LNCaP clone FGC (cell line): ENCODE data around the gene PHLDB2.

Source experiments
- DNase-seq: peaks from one replicate; pipeline ENCODE4 v3.0.0-alpha.2; 2011; ENCODE audit warnings: low read depth
- H3K4me3 ChIP-seq: 2 replicates; pipeline ENCODE4 v1.5.1; 2011; ENCODE audit warnings: mild to moderate bottlenecking, low read depth, low read length, control low read depth
- CTCF ChIP-seq: IDR thresholded peaks from 2 replicates; pipeline ENCODE4 v1.5.1; 2012; ENCODE audit warnings: mild to moderate bottlenecking; ENCODE audit not compliant: control insufficient read depth, insufficient read depth; ENCODE audit errors: extremely low read depth

The PHLDB2 gene

GRCh38 chr3:111924283-111924682 is 65.2 kb downstream of the PHLDB2 start:
- peak; percentile 98 for DNase-seq
- no peak overlapping the region for H3K4me3 ChIP-seq
- TF ChIP-seq CTCF = no peak

GRCh38 chr3:111926266-111926676 is 67.2 kb downstream of the PHLDB2 start:
- no peak for DNase-seq
- no peak for TF ChIP-seq CTCF
- no peak overlapping the region for H3K4me3 ChIP-seq

- H3K4me3 ChIP-seq = no peak overlapping the region
- TF ChIP-seq CTCF = no peak
- no peak for DNase-seq
Observed at GRCh38 chr3:111928613-111929012, 69.5 kb downstream of the PHLDB2 start.

GRCh38 chr3:111929484-111929883 is 70.4 kb downstream of the PHLDB2 start:
- DNase-seq = no peak
- no peak overlapping the region for H3K4me3 ChIP-seq
- no peak for TF ChIP-seq CTCF

GRCh38 chr3:111932946-111933345 is 73.9 kb downstream of the PHLDB2 start:
- H3K4me3 ChIP-seq = no peak overlapping the region
- no peak for TF ChIP-seq CTCF
- no peak for DNase-seq

GRCh38 chr3:111936191-111936841 is 77.3 kb downstream of the PHLDB2 start:
- peak; percentile 35 for DNase-seq
- no peak for TF ChIP-seq CTCF
- H3K4me3 ChIP-seq = no peak overlapping the region

- TF ChIP-seq CTCF = no peak
- DNase-seq = no peak
- H3K4me3 ChIP-seq = no peak overlapping the region
Observed at GRCh38 chr3:111936967-111937366, 77.9 kb downstream of the PHLDB2 start.
